Esophagus squamous epithelium (tissue), 4 donors: ENCODE measurements around the gene DENND2A.

ENCODE experiments used
- CTCF ChIP-seq, 6 experiments: fragments of 450-650 bp in 4 of 6; fragments of 200-600 bp in 2 of 6; sonication (generic) in 2 of 6; IDR thresholded peaks; one replicate each; pipeline ENCODE4 v1.5.1; 2016 to 2019; ENCODE audit warnings: antibody characterized with exemption in 6 of 6, mild to moderate bottlenecking in 4 of 6, moderate library complexity in 4 of 6
- POLR2A ChIP-seq, 4 donors: fragments of 450-650 bp; IDR thresholded peaks; one replicate each; pipeline ENCODE4 v1.6.1; 2017; ENCODE audit warnings: antibody characterized with exemption in 4 of 4, mild to moderate bottlenecking in 4 of 4, moderate library complexity in 3 of 4

GRCh38 chr7:140678081-140678815, 37.6 kb upstream of the DENND2A start:
- TF ChIP-seq CTCF (IDR thresholded peaks at IDR 0.05) (no peak), POLR2A (IDR thresholded peaks at IDR 0.05) (no peak)
